Measurements from ENCODE around the gene GJD2.

DNA sequence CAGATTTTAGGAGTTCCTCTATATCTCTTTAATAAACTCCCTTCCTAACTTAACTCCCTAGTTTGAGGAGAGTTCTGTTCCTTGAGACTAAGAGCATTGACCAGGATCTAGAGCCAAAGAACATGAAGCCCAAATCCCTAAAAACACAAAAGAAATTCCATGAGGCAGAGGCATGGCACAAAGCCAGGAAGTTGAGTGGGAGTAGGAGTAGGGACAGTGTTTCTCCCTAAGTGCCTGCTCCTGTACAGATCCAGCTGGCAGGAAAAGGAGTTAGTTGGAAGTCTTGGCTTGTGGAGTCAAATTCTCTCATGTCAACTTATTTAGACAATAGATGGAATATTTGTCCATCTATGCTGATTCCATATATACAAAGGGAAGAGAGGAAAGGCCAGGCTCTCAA is 29.2 kb upstream of the GJD2 start:
- no peak for TF ChIP-seq EZH2 (IDR thresholded peaks at IDR 0.05)
- TF ChIP-seq, protein P1, sequence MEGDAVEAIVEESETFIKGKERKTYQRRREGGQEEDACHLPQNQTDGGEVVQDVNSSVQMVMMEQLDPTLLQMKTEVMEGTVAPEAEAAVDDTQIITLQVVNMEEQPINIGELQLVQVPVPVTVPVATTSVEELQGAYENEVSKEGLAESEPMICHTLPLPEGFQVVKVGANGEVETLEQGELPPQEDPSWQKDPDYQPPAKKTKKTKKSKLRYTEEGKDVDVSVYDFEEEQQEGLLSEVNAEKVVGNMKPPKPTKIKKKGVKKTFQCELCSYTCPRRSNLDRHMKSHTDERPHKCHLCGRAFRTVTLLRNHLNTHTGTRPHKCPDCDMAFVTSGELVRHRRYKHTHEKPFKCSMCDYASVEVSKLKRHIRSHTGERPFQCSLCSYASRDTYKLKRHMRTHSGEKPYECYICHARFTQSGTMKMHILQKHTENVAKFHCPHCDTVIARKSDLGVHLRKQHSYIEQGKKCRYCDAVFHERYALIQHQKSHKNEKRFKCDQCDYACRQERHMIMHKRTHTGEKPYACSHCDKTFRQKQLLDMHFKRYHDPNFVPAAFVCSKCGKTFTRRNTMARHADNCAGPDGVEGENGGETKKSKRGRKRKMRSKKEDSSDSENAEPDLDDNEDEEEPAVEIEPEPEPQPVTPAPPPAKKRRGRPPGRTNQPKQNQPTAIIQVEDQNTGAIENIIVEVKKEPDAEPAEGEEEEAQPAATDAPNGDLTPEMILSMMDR (IDR thresholded peaks at IDR 0.05), result no peak

All from neural progenitor cell (in vitro differentiated cells).